AG20443 (cell line): ENCODE measurements around the gene TMEM231.
"Not testable (repeated sequence)": the region's sequence is repeated elsewhere in the genome, so short reads cannot be mapped to it uniquely, and the experiment has no call there.

ENCODE experiments used
- DNase-seq: peaks from one replicate; pipeline ENCODE4 v3.0.0; 2012; ENCODE audit warnings: low spot score, mixed read lengths

The TMEM231 gene

DNA sequence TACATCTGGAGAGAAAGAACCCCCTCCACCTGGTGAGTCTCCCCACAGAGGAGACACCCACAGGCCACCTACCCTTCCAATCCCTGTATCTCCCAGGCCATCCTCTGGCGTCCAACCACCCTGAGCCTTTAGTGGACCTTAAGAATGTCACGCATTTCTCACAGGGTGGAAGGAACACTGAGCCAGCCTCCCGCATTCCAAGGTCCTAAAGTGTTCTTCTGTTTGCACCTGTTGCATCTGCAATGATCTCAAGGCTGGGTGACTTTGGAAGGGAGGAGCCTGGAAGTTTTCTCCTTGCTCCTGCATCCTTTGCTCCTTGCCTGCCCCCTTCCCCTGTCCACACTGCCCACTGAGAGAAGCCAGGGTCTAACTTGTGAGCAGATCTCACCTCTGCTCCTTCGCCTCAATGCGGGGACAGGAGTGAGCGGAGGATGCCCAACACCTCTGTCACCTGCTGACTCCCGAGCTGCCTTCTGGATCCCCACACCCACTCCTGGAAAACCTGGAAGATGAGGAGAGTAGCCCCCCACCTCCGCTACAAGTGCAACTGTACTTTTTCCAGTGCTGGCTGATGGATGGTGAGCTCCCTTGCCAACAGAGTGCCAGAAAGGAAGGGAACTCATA lies 23.8 kb downstream of the TMEM231 start:
- DNase-seq = no peak

DNA sequence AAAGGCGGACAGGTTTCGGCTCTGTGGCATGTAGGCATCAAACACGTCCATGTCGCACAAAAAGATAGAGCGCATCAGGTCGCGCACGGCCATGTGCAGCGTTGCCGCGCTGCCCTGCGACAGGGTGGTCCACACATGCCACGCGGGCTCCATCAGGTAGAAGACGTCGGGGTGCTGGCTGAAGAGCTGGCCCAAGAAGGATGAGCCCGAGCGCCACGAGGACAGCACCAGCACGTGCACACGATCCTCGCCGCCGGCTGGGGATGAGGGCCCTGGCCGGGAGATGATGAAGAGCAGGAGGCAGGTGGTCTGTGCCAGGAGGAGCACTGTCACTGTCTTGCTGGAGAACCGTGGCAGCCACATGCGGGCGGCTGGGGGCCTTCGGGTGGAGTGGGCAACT lies 26.1 kb downstream of the TMEM231 start:
- DNase-seq = no peak

DNA sequence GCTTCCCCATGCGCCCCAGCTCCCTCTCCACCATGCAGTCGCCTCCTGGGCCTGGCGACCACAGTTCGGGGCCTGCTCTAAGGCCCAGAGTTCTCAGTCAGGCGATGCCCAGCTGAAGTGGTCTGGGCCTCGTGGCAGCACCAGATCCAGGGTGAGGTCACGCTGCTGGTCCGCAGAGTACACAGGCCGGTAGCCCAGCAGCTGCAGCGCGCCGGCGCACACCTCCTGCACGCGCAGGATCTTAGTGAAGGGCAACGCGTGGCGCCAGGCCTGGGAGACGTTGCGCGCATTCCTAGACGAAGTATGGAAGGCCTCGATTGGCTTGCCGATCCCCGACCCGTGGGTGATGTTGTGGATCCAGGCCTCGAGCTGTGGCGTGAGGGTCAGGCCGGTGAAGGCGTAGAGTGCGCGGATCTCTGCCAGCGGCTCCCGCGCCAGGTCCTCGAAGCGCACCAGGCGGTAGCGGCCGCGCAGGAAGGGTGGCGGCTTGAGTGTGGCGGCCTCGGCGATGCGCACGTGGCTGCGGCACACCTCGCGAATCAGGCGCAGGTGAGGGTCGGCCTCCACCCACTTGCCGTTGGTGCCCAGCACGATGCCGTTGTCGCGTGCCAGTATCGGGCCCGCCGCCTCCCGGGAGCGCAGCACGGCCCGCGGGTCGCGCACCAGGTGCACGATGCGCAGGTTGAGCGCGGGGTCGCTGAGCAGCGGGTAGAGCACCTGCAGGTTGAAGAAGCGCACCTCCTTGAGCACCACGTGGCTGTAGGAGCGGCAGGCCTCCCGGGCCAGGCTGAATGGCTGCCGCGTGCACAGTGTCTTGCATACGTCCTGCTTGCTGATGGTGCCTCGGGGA lies 26.8 kb downstream of the TMEM231 start:
- DNase-seq = no peak

DNA sequence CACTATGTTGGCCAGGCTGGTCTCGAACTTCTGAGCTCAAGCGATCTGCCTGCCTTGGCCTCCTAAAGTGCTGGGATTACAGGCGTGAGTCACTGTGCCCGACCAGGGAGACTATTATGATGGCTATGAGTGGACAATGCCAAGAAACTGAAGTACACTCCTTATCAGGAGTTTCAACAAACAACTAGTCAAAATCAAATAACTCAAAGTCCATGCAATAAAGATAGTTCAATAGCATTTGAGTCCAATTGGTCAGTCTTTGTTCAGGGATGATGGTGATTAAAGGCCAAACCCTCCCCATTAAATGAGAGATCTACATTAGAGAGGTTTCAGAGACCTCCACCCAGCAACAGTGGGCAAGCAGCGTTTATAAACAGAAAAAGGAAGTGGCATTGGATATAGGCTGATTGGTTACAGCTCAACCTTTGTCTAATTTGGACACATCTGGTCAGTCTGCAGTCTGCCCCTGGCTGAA lies 28.2 kb downstream of the TMEM231 start:
- DNase-seq = no peak

DNA sequence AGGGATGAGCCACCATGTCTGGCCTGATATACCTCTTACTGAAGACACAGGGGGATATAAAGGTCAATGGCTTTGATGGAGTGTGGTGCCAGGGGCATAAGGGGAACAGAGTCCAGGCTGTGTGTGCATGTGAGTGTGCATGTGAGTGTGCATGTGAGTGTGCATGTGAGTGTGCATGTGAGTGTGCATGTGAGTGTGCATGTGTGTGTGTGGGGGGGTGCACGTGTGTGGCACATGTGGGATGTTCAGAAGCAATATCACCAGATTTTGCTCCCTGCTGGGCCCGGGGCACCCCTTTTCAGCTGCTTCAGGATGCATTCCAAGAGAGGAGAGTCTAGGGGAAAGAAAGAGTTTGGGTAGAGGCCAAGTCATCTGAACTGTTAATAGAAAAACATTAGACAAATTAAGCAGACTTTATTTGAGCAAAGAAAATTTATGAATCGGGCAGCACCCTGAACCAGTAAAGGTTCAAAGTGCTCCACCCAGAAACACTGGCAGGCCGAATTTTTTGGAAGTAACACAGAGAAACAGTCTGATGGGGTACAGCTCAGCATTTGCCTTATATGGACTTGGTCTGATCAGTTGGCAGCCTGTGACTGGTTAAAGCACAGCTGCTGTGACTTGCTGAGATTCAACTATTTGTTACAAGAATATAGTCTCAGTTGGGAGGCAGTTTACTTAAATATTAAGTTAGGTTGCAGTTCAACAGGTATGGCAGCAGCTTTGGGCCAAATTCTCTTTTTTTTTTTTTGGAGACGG lies 29.8 kb downstream of the TMEM231 start:
- DNase-seq = no peak

DNA sequence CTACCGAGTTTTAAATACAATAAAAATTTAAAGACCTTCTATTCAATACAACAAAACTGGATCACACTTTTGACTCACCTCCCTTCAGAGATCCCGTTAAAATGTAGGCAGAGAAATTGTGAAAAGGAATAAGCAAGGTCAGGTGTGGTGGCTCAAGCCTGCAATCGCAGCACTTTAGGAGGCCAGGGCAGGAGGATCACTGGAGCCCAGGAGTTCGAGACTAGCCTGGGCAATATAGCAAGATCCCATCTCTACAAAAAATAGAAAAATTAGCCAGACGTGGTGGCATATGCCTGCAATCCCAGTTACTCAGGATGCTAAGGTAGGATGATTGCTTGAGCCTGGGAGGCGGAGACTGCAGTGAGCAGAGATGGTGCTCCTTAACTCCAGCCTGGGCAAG lies 36.9 kb downstream of the TMEM231 start:
- no peak for DNase-seq

DNA sequence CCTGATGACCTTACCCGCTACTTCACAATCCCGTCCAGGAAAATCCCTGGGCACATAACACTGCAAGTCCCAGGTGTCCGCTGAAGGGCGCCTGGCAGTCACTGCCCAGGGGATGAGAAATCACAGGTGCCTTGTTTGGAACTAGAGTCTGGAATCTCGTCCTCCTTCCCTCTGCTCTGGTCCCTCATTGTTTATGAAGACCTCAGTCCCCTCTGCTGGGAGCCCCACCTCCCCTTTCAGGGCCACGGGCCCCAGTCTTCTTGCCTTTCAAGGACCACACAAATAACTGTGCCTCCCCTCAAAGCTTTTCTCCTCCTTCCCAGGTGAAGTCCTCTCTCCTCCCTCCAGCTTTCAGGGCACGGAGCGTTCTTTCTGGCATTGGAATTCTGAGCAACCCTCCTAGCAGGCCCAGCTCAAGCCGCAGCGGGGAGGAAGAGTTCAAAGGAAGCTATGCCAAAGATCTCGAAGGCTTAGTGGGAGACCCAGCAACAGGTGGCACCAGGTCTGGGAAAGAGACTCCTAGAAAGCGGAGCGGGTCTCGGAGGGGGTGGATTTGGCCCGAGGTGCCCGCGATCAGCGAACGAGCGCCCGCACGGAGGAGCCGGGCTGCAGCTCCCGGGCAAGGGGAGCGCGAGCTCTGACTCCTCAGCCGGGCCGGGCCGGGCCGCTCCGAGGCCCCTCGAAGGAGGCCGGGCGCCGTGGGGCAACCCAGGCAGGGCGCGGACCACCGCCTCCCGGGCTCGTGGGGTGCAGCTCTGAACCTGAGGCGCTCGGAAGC lies 39.7 kb downstream of the TMEM231 start:
- peak; percentile 49 for DNase-seq

DNA sequence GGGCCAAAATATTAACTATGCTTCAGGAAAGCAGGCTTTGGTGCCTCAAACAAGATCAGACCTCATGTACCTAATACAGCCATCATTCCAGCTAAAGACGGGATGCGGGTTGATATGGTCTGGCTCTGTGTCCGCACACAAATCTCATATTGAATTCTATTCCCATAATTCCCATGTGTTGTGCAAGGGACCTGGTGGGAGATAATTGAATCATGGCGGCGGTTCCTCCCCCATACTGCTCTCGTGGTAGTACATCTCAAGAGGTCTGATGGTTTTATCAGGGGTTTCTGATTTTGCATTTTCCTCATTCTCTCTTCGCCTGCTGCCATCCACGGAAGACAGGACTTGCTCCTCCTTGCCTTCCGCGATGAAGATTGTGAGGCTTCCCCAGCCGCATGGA lies 41.8 kb downstream of the TMEM231 start:
- DNase-seq = no peak

DNA sequence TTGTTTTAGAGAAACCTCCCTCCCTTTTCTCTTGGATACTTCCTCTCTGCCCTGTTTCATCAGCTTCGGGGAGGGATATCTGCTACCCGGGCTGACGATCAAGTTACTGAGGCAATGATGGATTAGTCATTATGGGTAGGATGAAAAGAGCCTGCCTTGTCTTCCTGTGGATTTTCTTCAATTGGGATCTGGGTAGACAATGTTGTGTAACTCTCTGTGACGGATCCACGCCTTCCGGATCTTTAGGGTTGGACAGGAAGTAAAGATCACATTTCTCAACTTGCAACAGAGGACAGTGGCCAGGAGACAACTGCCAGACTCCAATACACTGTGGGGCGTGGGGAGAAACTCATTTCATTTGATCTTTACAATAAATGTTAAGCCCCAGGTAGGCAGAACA lies 49.5 kb downstream of the TMEM231 start:
- DNase-seq = peak; percentile 84

DNA sequence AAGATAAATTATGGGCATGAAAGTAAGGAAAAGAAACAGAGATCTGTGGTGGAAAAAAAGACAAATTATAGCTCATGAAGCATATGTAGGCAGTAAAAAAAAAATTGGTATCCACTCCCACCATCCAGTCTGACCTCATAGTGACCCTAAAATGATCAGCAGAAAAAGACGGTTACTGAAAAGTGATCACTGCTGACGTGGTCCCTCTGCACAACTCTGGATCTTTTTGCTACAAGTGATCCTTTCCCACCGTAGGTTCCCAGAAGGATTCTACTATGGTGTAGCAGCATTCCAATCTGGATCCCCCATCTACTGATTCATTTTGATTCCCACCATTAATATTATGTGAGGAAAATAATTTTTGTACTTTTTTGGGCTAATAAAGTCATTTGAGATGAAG lies 49.9 kb downstream of the TMEM231 start:
- DNase-seq = no peak

DNA sequence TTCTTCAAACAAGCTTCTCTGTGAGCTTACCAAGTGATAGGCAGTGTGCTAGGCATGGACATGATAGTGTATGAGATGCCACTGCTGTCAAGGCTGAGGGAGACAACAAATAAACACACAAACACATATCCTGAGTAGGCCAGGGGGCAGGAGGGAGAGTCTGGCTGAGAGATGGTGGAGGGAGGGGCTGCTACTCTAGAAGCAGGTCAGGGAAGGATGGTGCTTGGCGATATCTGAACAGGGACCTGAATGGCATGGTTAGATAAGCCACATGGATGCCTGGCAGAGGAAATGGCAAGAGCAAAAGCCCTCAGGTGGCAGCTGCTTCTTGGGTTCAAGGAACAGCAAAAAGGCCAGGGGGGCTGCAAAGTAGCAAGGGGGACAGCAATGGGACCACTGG lies 52.3 kb downstream of the TMEM231 start:
- DNase-seq = no peak

DNA sequence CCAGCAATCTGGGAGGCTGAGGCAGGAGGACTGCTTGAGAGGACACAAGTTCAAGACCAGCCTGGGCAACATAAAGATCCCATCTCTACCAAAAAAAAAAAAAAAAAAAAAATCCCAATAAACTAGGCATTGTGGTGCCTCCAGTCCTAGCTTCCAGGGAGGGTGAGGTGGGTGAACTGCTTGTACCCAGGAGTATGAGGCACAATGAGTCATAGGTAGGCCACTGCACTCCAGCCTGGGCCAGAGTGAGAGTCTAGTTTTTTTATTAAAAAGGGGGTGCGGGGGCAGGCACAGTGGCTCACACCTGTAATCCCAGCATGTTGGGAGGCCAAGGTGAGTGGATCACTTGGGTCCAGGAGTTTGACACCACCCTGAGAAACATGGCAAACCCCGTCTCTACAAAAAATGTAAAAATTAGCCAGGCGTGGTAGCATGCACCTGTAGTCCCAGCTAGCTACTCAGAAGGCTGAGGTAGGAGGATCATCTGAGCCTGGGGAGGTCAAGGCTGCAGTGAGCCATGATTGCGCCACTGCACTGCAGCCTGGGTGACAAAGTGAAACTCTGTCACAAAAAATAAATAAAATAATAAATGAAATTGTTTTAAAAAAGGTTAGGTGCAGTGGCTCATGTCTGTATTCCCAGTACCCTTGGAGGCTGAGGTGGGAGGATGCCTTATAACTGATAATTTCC lies 53.0 kb downstream of the TMEM231 start:
- DNase-seq = no peak

DNA sequence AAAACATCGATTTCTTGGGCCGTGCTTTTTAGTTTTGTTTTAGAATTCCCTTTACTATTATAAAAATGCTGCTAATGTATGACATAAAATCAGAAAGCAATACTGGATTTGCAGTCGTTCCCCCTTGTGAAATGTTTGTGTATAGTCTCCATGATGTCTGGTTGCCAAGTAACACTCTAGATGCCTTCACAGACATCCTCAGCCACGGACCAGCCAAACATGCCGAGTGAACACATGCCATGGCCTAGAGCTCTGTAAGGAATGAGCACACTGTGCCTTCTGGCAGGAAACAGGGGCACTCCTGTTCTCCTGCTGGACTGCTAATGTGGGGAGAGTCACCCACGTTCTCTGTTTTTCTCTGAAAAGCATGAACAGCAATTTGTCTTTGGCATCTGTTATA lies 54.2 kb downstream of the TMEM231 start:
- peak; percentile 47 for DNase-seq

DNA sequence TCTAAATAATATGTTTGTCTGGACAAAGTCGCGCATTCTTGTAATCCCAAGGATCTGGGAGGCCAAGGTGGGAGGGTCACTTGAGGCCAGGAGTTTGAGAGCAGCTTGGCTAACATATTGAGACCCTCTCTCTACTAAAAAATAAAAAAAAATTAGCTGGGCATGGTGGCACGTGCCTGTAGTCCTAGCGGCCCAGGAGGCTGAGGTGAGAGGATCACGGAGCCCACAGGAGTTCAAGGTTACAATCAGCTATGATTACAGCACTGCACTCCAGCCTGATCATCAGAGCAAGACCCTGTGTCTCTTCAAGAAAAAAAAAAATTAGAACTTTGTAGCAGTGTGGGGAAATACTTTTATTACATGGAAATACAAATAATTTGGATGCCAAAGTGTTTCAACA lies 54.7 kb downstream of the TMEM231 start:
- DNase-seq = no peak

DNA sequence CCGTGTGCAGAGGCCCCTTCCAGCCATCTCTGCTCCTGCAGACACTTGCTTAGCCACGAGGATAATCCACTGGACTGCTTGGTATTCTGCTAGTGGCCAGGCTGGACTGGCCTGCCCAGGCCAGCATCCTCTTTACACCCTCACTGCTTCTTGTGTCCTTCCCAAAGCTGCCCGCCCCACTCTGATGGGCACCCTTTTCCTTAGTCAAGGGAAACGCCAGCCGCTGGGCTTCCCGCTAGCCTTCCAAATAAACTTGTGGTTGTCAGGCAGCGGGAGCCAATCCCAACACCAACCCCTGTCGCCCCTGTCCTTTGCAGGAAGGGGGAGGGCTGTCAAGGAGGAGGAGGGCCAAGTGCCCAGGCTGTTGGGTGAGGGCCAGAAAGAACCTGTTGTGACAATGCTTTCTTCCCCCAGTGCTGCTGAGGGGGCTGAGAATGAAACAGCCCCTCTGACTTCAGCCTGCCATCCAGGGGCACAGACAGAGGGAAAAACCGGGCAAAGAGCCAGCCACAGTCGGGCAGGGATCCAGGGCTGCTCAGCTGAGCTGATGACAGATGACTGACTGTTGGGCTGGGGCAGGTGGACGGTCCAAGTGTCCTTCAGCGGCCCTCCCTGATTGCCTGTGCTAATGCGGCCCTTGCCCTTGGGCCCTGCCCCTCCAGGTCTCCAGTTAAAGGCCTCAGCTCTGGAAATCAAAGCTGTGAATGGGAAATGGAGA lies 57.3 kb downstream of the TMEM231 start:
- DNase-seq = not testable (repeated sequence)

DNA sequence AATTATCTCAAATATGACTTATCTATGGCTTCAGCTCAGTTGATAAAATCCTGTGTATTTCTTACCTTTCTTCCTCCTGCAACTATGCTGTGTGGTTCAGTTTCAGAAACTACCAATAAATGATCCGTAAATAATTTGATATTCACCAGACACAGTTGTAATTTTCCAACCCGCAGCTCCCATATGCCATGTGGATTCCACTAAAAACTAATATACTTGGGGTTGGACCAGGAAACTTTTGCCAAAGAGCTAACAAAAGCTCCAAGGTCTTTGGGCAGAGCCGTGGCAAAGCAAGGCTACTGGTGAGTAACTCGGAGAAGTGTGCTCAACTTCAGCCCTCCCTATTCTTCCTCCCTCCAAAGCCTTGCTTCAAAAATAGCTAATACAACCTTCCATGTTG lies 58.5 kb downstream of the TMEM231 start:
- peak; percentile 12 for DNase-seq

DNA sequence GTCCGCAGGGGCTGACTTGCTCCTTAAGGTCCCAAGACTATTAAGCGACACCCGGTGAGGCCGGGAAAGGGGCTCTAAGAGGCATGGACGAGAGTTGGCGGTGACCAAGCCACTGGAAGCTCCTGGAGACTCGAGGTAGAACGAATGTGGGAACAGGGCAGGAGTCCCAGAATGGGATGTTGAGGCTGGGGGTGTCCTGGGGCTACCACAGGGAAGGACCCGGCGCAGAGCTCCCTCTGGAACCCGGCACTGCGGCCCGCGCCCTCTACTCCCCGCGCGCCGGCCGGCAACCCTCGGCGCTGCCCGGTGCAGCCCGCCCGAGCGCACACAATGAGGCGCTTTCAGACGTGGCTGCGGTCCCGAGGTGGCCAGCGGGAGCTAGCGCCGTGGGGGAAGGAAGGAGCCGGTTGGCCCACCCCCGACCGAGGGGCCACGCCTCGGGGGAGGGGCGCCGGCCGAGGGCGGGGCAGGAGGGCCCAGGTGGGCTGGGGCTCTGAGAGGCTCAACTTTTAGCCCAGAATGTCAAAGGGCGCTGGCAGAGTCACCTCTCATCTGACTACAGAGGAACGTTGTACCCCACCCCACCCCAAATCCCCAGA lies 60.9 kb downstream of the TMEM231 start, which contains the start of gene CHST6:
CHST6 (minus strand) TSS at position 366 of the 599 bp plus-strand sequence. CDS start 15,613 bp downstream, outside the sequence.
- peak; percentile 61 for DNase-seq

DNA sequence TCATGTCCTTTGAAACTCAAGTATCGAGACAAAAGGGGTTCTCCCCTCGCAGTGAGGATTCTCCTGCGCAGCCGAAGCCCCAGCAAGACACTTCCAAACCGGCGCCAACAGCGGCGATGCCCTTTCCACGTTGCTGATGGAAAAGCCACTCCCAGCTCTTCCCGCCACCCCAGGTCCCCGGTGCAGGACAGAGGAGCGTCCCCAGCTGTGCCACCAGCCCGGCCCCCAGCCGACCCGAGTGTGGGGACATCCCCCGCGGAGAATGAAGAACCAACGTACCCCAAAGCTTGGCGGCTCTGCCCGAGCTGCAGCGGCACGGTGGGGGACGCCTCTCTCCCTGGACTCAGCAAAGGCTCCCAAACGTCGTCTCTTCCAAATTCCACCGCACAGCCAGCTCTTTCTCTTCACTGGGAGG lies 61.4 kb downstream of the TMEM231 start:
- DNase-seq = no peak

DNA sequence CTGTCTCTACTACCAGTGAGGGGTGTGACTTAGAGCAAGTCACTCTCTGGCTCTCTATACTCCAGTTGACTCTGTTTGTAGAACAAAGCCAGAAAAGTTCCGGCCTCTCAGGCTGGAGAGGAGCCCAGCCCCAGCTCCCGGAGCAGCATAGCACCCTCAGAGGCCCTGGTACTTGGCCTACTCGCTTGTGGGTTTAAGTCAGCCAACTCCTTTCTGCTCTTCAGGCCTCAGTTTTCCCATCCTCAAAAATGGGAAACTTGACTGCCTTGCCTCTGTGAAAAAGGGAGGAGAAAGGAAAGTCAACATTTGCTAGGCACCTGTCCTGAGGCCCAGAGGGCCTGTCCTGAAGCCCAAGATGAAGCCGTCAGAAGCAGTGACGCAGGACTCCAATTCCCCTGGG lies 61.9 kb downstream of the TMEM231 start:
- DNase-seq = no peak

DNA sequence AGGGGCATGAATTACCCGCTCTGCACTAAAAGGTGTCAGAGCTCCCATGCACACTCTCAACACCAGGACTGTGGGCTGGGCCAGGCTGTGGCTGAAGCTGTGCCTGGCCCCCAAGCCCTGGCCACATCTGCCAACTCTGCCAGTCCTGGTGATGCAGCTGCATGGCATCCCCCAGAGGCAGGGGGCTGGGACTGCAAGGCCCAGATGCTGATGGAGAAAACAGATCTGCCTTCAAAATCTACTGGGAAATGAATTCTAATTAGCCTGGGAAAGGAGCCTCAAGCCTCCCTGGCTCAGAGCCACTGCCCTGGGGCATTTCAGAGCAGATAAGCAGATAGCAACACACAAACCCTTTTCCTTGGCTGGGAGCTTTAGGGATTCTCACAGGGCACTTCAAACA lies 64.2 kb downstream of the TMEM231 start:
- DNase-seq = no peak
